IPS DF 19.7 (cell line): Measurements from ENCODE around the gene PACRG.

Experiments used
- DNase-seq: peaks from one replicate; pipeline ENCODE4 v3.0.0-alpha.2; 2013; ENCODE audit warnings: low read depth, low spot score

The PACRG gene

DNA sequence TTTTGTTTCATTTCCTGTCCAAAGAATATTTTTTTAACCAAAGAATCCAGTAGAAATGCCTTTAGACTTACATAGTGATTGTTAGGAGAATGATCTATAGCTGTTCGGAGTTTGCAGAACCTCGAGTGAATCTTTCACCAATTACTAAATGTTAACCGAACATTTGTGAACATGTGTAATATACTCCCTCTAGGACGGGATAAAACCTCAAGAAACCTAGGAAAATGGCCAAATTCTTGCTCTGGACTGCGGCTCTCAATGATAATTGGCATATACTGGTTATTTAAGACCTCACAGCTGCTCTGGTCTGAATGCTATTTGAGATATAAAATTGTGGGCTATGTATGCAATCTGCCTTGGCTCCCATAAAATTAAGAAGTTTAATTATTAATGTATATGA is 137.1 kb downstream of the PACRG start:
- no peak for DNase-seq

- DNase-seq, result no peak
Measured at GRCh38 chr6:162866656-162867055, 138.9 kb downstream of the PACRG start.

- DNase-seq, result no peak
Measured at GRCh38 chr6:162868397-162868796, 140.6 kb downstream of the PACRG start.

GRCh38 chr6:162871966-162872365 is 144.2 kb downstream of the PACRG start:
- no peak for DNase-seq

DNA sequence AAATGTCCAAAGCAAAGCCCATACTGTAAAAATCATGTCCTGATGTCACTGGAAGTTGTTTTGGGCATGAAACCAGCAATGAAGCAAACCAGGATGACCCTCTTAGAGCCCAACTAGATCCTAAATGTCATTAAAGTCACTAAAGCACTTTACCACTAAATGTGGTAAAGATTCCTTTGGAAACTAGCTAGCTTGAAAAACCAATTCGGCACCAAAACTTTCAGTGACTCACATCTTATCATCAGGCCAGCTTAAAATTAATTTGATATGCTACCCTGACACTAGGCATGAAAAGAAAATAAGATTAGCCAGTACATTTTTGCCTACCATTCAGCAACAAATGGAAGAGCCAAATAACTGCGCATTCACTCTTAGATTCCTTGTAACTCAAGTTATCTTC is 145.8 kb downstream of the PACRG start:
- DNase-seq, result no peak

DNA sequence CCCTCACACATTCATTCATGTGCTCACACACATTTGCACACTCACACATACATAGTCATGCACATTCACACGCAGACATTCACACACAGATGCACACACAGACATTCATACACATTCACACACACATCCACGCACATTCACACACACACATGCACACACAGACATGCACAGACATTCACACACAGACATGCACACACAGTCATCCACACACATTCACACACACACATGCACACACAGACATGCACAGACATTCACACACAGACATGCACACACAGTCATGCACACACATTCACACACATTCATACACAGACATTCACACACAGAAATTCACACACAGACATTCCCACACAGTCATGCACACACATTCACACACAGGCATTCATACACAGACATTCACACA is 147.3 kb downstream of the PACRG start:
- DNase-seq, result no peak

- DNase-seq, result no peak
Measured at GRCh38 chr6:162882801-162883481, 155.2 kb downstream of the PACRG start.

DNA sequence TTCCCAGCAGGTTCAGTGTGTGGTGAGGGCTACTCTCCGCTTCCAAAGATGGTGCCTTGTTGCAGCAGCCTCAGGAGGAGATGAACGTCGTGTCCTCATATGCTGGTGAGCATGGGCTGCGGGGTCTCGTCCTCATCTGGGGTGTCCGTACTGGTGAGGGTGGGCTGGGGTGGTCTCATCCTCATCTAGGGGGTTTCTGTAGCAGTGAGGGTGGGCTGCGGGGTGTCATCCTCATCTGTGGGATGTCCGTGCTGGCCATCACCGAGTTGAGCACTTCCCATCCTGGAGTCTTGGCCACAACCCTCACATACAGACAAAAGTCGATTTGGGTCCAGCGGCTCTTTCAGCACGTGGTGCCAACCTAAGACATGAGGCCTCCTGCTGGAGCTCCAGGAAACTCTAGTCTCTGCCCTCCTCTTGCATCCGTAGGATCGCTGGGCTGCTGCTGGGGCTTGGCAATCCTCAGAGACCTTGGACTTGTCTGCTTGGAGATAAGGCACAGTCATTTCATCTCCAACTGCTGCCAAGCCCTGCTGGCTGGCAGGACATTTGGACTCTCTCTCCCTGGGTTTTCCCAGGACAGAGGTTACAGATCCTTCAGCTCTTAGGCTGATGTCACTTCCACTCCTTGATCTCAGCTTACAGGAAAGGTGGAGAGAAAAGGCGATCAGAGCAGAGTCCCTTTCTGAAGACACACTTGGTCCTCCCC is 160.4 kb downstream of the PACRG start:
- DNase-seq, result no peak

DNA sequence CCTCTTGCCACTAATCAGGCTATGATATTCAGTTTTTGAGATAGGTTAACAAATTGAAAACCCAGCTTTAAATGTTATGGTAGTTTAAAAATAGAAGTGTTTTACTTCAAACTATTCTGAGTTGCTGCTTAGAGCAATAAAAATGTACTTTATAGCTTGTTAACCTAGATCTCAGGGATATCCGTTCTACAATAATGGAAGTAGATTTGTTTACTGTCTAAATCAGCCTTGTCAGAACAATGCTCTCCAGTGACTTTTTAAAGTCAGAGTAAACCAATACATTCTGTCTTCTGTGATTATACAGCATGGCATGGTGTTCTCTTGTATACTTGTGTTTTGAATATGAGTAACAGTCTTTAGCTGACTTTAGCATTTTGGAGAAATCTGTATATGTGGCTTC is 161.5 kb downstream of the PACRG start:
- DNase-seq, result no peak

DNA sequence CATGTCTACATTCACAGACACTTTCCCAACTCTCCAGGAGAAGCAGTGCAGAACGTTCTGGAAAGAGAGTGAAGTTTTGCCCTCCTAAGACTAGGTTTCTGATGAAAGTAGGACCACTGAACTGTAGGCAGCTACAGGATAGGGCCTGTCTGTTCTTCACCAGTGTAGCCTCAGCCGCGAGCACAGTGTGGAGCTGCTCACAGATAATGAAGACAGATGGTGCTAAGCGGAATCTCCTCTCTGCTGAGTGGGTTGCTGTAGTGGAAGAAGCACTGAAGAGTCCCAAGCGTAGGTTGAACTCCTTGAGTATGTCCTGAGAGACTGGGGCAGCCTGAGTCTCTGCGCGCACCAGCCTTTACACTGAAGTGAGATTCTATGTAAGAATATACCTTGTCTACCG is 170.2 kb downstream of the PACRG start:
- no peak for DNase-seq

- no peak for DNase-seq
Measured at GRCh38 chr6:162899148-162899547, 171.4 kb downstream of the PACRG start.

DNA sequence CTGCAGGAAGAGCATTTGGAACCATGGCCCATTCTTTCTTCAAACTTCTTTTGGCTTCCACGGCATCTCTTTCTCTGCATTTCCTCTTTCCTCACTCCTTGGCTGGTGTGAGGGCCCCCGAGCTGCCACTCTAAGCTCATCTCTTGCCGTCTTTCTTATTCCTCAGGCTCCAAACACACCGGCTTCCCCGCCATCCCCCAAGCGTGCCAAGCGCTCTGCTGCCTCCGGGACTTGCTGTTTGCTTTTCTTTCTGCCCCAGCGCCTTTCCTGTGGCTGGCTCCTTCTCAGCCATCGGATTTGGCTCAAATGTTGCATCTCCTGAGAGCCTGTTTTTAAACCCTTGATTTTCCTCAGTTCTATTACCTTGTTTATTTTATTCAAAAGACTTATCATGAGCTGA is 172.7 kb downstream of the PACRG start:
- no peak for DNase-seq

GRCh38 chr6:162904069-162904663 is 176.4 kb downstream of the PACRG start:
- no peak for DNase-seq

GRCh38 chr6:162906479-162906878 is 178.7 kb downstream of the PACRG start:
- DNase-seq, result no peak

GRCh38 chr6:162907876-162908481 is 180.2 kb downstream of the PACRG start:
- no peak for DNase-seq

DNA sequence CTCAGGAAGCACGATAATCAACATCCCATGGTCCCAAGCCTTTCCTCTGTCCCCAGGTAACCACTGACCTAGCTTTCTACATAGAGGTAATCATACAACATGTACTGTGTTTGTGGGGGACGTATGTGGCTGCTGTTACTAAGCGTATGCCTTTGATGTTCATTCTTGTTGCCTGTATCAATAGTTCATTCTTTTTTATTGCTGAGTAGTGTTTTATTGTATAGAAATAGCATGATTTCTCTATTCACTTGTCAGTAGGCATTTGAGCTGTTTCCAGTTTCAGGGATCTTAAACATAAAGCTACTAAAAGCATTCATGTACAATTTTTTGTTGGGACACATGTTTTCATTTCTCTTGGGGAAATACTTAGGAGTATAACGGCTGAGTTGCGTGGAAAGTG is 185.4 kb downstream of the PACRG start:
- DNase-seq, result no peak

DNA sequence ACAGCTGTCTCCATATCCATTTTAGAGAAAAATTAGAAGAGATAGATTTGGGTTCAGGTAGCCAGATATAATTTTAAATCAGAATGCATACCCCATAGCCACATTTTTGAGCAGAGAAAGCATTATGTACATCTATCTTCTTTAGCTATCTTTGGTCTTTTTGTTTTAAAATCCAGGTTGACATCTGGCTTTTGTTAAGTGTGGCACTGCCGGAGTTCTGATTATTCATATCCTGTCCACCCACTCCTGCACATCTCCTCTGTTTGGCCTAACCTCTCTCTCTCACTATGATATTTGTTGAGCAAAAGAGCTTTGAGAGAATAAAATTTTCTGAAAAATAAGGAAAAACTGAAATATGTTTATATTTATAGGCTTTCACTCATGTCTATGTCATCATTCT is 189.7 kb downstream of the PACRG start:
- no peak for DNase-seq

GRCh38 chr6:162921062-162921461 is 193.3 kb downstream of the PACRG start:
- DNase-seq, result no peak

DNA sequence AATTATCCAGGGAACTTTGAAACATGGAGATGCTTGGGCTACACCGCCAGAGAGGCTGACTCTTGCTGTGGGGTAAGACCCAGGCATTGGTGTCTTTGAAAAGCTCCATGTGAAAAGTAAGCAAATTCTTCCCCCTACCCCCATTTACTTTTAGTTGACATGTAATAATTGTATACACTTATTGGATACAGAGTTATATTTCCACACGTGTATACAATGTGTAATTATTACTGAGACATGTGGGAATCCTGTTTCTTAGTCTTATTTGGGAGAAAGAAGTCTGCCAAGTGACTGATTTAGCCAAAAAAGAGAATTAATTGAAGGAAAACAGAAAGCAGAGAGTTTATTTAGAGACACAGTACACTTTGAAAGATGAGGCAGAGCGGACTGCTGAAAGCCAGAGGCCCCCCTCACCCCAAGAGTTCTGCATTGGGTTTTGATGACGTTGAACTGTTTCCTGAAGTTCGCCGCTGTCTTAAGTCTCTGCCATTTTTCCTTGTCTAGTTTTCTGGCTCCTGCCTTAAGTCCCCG is 193.8 kb downstream of the PACRG start:
- DNase-seq, result no peak

GRCh38 chr6:162922563-162923166 is 194.9 kb downstream of the PACRG start:
- no peak for DNase-seq

DNA sequence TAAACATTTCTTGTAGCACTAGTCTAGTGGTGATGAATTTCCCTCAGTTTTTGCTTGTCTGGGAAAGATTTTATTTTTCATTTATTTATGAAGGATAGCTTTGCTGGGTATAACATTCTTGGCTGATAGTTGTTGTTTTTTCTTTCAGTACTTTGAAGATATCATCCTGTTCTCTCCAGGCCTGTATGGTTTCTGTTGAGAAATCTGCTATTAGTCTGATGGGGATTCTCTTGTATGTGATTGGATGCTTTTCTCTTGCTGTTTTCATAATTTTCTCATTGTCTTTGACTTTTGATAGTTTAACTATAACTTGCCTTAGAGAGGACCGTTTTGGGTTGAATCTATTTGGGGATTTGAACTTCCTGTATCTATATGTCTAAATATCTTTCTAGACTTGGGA is 207.1 kb downstream of the PACRG start:
- DNase-seq, result no peak

DNA sequence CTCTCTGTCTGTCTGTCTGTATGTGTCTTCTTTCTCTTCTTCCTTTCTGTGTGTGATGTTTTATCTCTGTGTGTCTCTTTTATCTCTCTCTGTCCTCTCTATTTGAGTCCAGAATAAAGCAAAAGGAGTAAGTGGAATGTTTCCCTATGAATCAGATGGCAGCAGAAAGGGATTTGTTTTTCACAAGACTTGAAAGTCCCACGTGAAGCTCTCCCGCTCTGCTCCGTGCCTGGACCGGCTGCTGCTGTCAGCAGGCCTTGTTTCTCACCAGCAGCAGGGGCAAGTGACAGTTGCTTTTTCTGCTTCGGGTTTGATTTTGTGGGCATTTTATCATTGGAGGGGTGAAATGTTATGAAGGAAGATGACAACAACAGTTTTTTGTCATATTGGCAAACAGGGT is 212.7 kb downstream of the PACRG start:
- DNase-seq, result no peak
